Left cardiac atrium (tissue), 4 donors: ENCODE results near the gene PNRC1. TPM values are rescaled to one million over a fixed set of nuclear protein-coding genes. Genes with fewer than 3 reads are reported as not detected.
"Not testable (repeated sequence)": the region's sequence is repeated elsewhere in the genome, so short reads cannot be mapped to it uniquely, and the experiment has no call there.

ENCODE experiments used
- ATAC-seq, 2 donors: fragments of 200-7000 bp; cut with Tn5 transposase; one replicate each; pipeline ENCODE4 v1.9.1; 2020; ENCODE audit warnings: mild to moderate bottlenecking in 2 of 2, moderate library complexity in 2 of 2
- DNase-seq: peaks from one replicate; pipeline ENCODE4 v3.0.0-alpha.2; 2020
- intact Hi-C, 2 donors: fragments of 100-400 bp; cut with DNase I; formaldehyde crosslinking; loops; one replicate each; pipeline versions ENCODE4 v1.14.1 to v1.15.1; 2022 to 2023
- long read RNA-seq: library from polyadenylated mRNA; unstranded; transcript quantifications from one replicate; pipeline ENCODE4 v2.0.0, GENCODE V29; 2021
- total RNA-seq, 2 donors: library from RNA; stranded (reverse); fragmentation: NEBNext Ultra II Directional; extraction: Animal tissue kit (Norgen Biotek cat#: 25700); gene quantifications; one replicate each; pipeline ENCODE4 v1.2.1, GENCODE V29; 2021
- donor health status: DM: no; HTN: yes; CAD: no.
- donor health status: DM: no; HTN: yes; CAD: no; lungs with severe emphysema.
- donor health status: DM: yes; HTN: yes; CAD: no.
- donor health status: Dilated cardiomyopathy.

Gene PNRC1
- total RNA-seq, result 100 to 1,000 TPM; 177 to 202 TPM
- long read RNA-seq, partial matches to known transcripts, result 0 of 13 reads
- long read RNA-seq, other reads (novel, unspliced or antisense), result 10 of 13 reads

DNA sequence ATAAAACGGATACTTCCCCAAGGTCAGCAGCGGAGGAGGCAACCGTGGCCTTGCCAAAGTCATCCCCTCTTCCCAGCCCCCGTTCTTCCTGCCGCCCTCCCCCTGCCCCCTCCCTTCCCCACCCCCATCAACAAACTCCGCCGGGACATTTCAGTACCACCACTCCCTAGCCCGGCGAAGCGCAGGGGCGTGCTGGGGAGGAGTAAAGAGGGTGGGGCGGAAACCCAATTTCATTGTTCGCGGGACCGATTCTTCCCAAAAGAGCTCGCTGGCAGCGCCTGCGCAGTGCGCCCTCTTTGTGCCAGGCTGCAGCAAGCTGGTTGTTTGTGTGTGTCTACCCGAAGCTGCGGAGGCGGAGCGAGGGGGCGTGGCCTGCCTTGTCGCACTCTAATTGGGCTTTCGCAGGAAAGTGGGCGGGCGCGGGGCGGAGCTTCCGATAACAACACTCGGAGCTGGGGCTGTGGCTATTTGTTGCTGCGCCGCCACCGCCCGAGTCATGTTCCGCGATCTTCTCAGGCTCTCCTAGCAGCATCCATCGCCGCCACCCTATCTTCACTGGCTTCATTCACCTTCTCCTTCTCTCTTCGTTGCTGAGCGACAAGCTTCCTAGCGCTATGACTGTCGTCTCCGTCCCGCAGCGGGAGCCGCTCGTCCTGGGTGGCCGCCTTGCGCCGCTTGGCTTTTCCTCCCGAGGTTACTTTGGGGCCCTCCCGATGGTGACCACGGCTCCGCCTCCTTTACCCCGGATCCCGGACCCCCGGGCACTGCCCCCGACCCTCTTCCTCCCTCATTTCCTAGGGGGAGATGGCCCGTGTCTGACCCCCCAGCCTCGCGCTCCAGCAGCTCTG is at the start of gene PNRC1:
Gene PNRC1 (plus strand): TSS at position 471 of the 848 bp plus-strand sequence. CDS start 144 bp downstream, at position 615.
- ATAC-seq, result peak; percentile 89 to 90
- peak; percentile 100 for DNase-seq
- intact Hi-C loops, result loop anchor here in 1 of 2 donors (5.0 kb wide), 4 partner anchors 43 to 272 kb away; partner anchors contain the start of gene UBE2J1

DNA sequence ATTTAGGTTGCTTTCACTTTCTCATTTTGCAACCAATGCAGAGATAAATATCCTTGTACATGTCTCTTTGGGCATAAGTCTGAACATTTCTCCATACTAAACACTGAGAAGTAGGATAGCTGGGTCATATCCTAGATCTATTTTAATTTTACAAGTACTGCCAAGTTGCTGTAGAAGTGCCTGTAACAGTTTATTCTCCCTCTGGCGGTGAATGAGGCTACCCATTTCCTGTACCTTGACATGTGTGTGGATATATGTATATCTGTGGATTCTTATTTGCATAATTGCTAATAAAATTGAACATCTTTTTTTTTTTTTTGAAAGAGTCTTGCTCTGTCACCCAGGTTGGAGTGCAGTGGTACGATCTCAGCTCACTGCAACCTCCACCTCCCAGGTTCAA is 48.0 kb upstream of the PNRC1 start:
- intact Hi-C loops, result loop anchor here in 1 of 2 donors (2.0 kb wide), 1 partner anchor 50 kb away; no protein-coding TSS in a partner anchor
- ATAC-seq (no peak), DNase-seq (no peak)

GRCh38 chr6:89033461-89033860 is 47.1 kb upstream of the PNRC1 start:
- ATAC-seq (no peak), DNase-seq (no peak)
- intact Hi-C loops, result loop anchor here in 1 of 2 donors (2.0 kb wide), 1 partner anchor 51 kb away; no protein-coding TSS in a partner anchor

GRCh38 chr6:89034116-89034515 is 46.4 kb upstream of the PNRC1 start:
- DNase-seq, intact Hi-C loops, ATAC-seq: not testable (repeated sequence)

- intact Hi-C loops, result loop anchor here in 1 of 2 donors (5.0 kb wide), 1 partner anchor 48 kb away; the partner anchor contains the start of gene PNRC1
- peak; percentile 48 for DNase-seq
- peak; percentile 27 to 74 for ATAC-seq
These were observed 45.8 kb upstream of the PNRC1 start for GRCh38 chr6:89034586-89035251.

DNA sequence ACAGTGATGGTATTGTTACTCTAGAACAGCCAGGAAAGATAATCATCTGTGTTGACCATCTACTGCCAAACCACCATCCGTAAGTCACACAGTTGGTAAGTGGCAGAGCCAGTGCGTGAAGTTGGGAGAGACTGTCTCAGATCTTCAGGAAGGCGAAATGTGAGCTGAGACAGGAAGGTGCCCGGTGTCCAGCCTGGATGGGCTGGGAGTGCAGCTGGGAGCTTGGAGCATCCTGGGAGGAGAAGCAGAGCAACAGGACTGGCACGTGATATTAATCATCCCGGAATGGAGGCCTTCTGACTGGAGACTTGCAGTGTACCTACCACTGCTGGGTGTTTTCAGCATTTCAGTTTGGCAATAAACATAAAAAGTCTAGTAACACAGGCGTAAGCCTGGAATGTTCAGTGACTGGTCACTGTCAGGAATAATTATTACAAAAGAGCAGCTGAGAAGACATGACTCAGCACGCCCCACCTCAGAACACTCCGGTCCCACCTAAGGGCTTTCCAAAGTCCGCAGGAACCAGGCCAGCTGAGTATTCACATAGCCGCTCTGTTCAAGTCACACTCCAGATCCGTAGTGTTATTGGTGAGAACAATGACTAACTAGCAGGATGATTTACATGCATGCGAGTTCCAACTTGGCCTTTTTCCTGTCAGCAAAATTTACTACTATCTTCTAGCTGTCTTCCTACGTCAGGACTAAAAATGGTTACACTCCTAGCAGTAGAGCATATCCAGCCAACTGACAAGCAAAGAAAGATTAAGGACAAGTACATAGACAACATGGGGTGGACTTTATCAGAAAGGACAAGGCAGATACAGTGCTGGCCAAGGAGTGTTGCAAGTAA is 45.1 kb upstream of the PNRC1 start:
- intact Hi-C loops, result loop anchor here in 1 of 2 donors (5.0 kb wide), 1 partner anchor 47 kb away; the partner anchor contains the start of gene PNRC1
- DNase-seq (peak; percentile 93), ATAC-seq (peak; percentile 93 to 94)

- ATAC-seq (no peak), DNase-seq (no peak)
- intact Hi-C loops, result loop anchor here in 1 of 2 donors (5.0 kb wide), 1 partner anchor 45 kb away; the partner anchor contains the start of gene PNRC1
These were observed 43.2 kb upstream of the PNRC1 start for GRCh38 chr6:89037141-89037900.

GRCh38 chr6:89037901-89038293 is 42.7 kb upstream of the PNRC1 start:
- intact Hi-C loops, result loop anchor here in 1 of 2 donors (5.0 kb wide), 1 partner anchor 44 kb away; the partner anchor contains the start of gene PNRC1
- ATAC-seq, DNase-seq: not testable (repeated sequence)

DNA sequence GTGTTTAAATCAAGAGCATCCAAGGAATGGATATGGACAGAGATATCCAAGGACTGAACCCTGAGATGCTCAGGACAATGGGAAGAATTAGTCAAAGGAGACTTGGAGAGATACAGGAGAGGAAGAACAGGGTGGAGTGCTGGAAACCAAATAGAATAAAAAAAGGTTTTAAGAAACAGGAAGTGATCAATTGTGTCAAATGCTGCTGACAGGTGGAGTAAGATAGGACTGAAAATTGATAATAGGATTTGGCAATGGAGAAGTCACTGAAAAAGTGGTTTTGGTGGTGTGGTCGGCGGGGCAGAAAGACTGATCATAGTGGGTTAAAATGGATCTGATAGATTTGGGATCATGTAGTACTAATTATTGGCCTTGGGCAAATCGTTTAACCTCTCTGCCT is 37.9 kb upstream of the PNRC1 start:
- DNase-seq, result no peak
- intact Hi-C loops, result no loop called here
- ATAC-seq, result no peak

DNA sequence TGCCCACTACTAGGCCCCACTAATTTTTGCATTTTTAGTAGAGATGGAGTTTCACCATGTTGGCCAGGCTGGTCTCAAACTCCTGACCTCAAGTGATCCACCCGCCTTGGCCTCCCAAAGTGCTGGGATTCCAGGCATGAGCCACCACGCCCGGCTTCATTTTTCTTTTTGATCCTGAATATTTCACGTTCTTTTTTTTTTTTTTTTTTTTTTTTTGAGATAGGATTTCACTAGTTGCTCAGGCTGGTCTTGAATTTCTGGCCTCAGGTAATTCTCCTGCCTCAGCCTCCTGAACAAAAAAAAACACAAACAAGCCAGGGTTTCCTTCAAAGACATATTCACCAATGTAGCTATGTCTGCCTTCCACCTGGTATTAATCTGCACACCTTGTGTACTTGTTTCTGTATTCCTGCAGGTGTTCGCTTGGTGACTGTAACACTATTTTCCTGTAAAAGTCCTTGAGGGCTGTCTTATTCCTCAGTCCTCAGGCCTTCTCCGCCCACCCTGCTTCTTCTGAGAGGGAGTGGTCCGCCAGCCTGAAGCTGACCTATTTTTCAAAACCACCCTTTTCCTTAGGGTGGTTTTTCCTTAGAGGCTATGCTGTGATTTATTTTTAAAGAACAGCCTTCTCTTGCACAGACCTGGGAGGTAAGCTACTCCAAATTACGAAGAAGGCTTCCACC is 36.1 kb upstream of the PNRC1 start:
- intact Hi-C loops, result no loop called here
- ATAC-seq (no peak), DNase-seq (no peak)

GRCh38 chr6:89045011-89045387 is 35.6 kb upstream of the PNRC1 start:
- intact Hi-C loops, result no loop called here
- peak; percentile 63 for DNase-seq
- ATAC-seq, result peak; percentile 85 to 90

GRCh38 chr6:89045576-89045975 is 35.0 kb upstream of the PNRC1 start:
- no peak for DNase-seq
- intact Hi-C loops, result no loop called here
- ATAC-seq, result peak in 1 of 2 donors; percentile 15

- intact Hi-C loops, result no loop called here
- ATAC-seq, result no peak
These were observed 33.1 kb upstream of the PNRC1 start for GRCh38 chr6:89047473-89047872.

GRCh38 chr6:89048288-89048923 is 32.1 kb upstream of the PNRC1 start:
- ATAC-seq, result no peak
- intact Hi-C loops, result no loop called here

More at GRCh38 chr6:89047473-89047872, 33.1 kb upstream of the PNRC1 start:
- DNase-seq, result no peak

GRCh38 chr6:89048985-89049384 is 31.6 kb upstream of the PNRC1 start:
- intact Hi-C loops, result no loop called here
- DNase-seq (no peak), ATAC-seq (peak in 1 of 2 donors; percentile 12)

More at GRCh38 chr6:89048288-89048923, 32.1 kb upstream of the PNRC1 start:
- no peak for DNase-seq

DNA sequence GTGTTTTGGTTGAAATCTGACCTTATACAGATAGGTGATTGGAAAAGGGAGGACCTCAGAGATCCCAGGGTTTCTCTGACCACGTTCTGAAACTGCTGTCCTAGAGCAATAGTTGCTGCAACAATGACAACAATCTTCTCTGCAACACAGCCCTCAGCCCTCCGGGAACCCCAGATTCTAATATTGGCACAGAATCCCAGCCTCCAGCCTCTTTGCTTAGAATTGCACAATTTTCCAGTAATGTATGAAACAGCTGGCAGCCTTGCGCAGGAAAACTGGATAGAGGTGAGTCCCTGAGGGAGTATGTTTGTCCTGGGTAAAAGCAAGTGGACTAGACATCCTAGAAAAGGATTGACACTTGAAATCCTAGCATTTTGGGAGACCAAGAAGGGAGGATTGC is 30.4 kb upstream of the PNRC1 start:
- DNase-seq (peak; percentile 61), ATAC-seq (peak; percentile 82 to 93)
- intact Hi-C loops, result no loop called here

GRCh38 chr6:89050697-89051096 is 29.9 kb upstream of the PNRC1 start:
- intact Hi-C loops, result no loop called here
- ATAC-seq (no peak), DNase-seq (no peak)
